GM12874 (cell line): ENCODE measurements around the gene ING5.

Experiments used
- CTCF ChIP-seq: IDR thresholded peaks from 2 replicates; pipeline ENCODE4 v1.5.1; 2011; ENCODE audit warnings: low read depth, mild to moderate bottlenecking, control low read depth, low read length, moderate library complexity; ENCODE audit not compliant: insufficient read depth

Gene ING5

DNA sequence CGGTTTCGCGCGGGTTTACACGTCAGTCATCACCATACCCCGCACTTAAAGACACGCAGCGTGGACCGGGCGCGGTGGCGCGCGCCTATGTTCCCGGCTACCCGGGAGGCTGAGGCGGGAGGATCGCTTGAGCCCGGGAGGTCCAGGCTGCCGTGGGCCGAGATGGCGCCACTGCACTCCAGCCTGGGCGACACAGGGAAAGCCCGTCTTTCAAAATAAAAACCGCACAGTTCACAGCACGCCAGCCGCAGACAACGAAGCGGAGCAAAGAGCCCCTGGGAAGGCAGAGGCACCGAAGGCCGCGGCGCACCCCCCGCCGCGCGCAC, 15.6 kb upstream of the ING5 start:
- TF ChIP-seq CTCF, result no peak

- TF ChIP-seq CTCF, result no peak
Observed at GRCh38 chr2:241686650-241687425, 15.0 kb upstream of the ING5 start, which contains the start of gene DTYMK. TSS of gene DTYMK (minus strand) at chr2:241686815. CDS start at chr2:241686783, 32 bp downstream.

DNA sequence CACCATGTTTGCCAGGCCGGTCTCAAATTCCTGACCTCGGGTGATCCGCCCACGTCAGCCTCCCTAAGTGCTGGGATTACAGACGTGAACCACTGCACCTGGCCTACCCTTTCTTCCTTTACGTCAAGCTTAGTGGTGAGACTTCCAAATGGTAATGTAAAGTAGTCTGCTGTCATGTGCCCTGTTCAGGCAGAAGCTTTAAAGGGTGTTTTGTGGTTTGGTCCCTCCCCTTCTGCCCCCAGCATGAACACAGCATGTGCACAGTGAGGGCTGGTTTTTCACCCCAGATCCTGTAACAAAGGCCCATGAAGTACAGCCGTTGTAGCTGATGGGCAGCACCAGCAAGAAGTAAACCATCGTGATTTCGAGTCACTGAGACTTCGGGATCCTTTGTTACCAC, 12.5 kb upstream of the ING5 start:
- no peak for TF ChIP-seq CTCF

DNA sequence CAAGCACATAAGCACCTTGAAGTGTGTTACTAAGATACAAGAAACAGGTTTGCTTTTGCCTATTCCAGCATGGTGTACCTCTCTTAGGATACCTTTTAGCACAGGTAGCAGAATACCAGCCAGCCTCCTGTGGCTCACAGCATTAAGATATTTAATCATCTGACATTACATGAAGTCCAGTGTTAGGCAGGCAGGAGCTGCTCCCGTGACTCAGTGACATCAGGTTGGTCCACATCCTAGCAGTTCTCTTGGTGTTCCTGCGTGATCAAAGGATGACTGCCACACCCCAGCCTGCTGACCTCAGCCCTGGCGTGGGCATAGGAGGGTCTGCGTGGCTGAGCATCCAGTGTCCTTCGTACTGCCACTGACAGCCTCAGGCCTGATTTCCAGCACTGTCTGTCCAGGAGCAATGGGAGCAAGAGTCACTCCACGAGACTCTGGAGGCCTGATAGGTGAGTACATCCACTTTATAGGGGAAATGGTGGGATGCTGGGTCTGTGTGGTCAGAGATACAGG, 11.6 kb upstream of the ING5 start:
- no peak for TF ChIP-seq CTCF

- no peak for TF ChIP-seq CTCF
Observed at GRCh38 chr2:241692448-241692847, 9.4 kb upstream of the ING5 start.

DNA sequence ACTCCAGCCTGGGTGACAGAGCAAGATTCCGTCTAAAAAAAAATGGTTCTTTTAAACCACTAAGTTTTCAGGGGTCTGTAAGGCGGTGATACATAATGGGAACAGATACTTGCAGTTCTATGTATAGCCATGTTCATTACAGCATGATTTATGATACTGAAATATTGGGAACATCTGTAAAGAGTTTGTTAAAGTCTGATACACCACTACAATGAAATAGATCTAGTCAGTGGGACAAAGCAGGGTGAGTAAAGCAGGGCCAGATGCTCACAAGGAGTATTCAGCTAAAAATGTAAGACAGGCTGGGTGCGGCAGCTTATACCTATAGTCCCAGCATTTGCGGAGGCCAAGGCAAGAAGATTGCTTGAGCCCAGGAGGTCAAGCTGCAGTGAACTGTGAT, 6.2 kb upstream of the ING5 start:
- TF ChIP-seq CTCF, result no peak

- TF ChIP-seq CTCF, result peak; percentile 48; the same call in 1 of the 2 replicates
Observed at GRCh38 chr2:241701149-241701398, 765 bp upstream of the ING5 start.
